ENCODE results near the gene PDE11A. TPM values are rescaled to one million over a fixed set of nuclear protein-coding genes. Genes with fewer than 3 reads are reported as not detected.

PDE11A gene
- total and polyA plus RNA-seq, 2 of the 8 experiments (the other 6 are each of a cell fraction or from before 2014, with no cell fraction given) = 0.19 to 0.23 TPM

GRCh38 chr2:178088774-178089270 lies 16.2 kb upstream of the PDE11A start:
- Histone ChIP-seq H4K91ac (replicated peaks; ENCODE audit: insufficient read length, low read length) (no peak overlapping the region), H3K27ac (ENCODE audit: low read depth, low read length) (no peak overlapping the region), H2BK12ac (ENCODE audit: low read depth, low read length) (no peak overlapping the region), H2AK5ac (ENCODE audit: low read depth, low read length) (no peak overlapping the region), H4K5ac (ENCODE audit: insufficient read length, low read depth, low read length) (no peak overlapping the region), H3K14ac (ENCODE audit: insufficient read length) (no peak overlapping the region), H3K4ac (replicated peaks; ENCODE audit: insufficient read length, low read depth, low read length) (no peak overlapping the region), H3K9me3 (ENCODE audit: insufficient read depth in 2 of 2, low read depth in 1 of 2, low read length in 1 of 2) (no peaks in the 10 kb centered on the region), H2AFZ (ENCODE audit: low read length) (no peak overlapping the region), H2BK120ac (replicated peaks; ENCODE audit: low read depth, low read length) (no peak overlapping the region), H3K4me1 (replicated peaks in 1 of 4; ENCODE audit: control insufficient read depth in 3 of 4, insufficient read depth in 4 of 4, low read length in 3 of 4) (no peaks in the 10 kb centered on the region), H2BK5ac (ENCODE audit: low read depth, low read length) (no peak overlapping the region), H3K18ac (ENCODE audit: extremely low read depth, low read length) (no peak overlapping the region), H3K4me2 (ENCODE audit: insufficient read depth in 1 of 2, low read depth in 2 of 2, low read length in 2 of 2) (no peak overlapping the region), H3K79me2 (ENCODE audit: control insufficient read depth in 1 of 2, insufficient read depth in 2 of 2, low read length in 2 of 2) (no peaks in the 10 kb centered on the region), H3K79me1 (ENCODE audit: low read depth, low read length) (no peaks in the 10 kb centered on the region), H3K9ac (replicated peaks in 1 of 4; ENCODE audit: extremely low read depth in 1 of 4, low read depth in 3 of 4, low read length in 3 of 4) (no peak overlapping the region), H3K23me2 (ENCODE audit: low read depth, low read length) (no peaks in the 10 kb centered on the region), H3K23ac (ENCODE audit: insufficient read length) (no peak overlapping the region), H3K56ac (replicated peaks; ENCODE audit: insufficient read length, low read depth, low read length) (no peak overlapping the region), H3K4me3 (ENCODE audit: extremely low read depth in 1 of 4, insufficient read depth in 2 of 4, low read depth in 3 of 4, low read length in 4 of 4) (no peak overlapping the region), H4K8ac (ENCODE audit: extremely low read depth, insufficient read depth, low read length) (no peak overlapping the region), H3K27me3 (replicated peaks in 1 of 4; ENCODE audit: control insufficient read depth in 3 of 4, extremely low read depth in 1 of 4, insufficient read depth in 3 of 4, low read length in 3 of 4) (no peaks in the 10 kb centered on the region), H4K20me1 (replicated peaks in 1 of 2; ENCODE audit: control insufficient read depth in 1 of 2, insufficient read depth in 2 of 2, low read length in 2 of 2) (no peaks in the 10 kb centered on the region), H2BK20ac (ENCODE audit: low read length) (no peak overlapping the region), H2BK15ac (ENCODE audit: low read length) (no peak overlapping the region), H3K36me3 (ENCODE audit: control insufficient read depth in 2 of 4, insufficient read depth in 4 of 4, low read length in 3 of 4) (no peaks in the 10 kb centered on the region)
- POLR2A ChIA-PET (ENCODE audit: partially characterized antibody) = no interaction called here
- WGBS, 2 experiments (ENCODE audit: extremely low coverage in 1 of 2, insufficient coverage in 1 of 2, insufficient read length in 1 of 2, insufficient replicate concordance in 2 of 2, low coverage in 1 of 2, low lambda C conversion rate in 2 of 2, missing lambda C conversion rate in 1 of 2) = 90% methylated on average over 6 of the region's 6 CpGs; no CpG with 5 or more reads in 1 of the 2 experiments
- CTCF ChIA-PET (ENCODE audit: partially characterized antibody) = interaction anchor here (1.2 to 2.3 kb wide), 2 partner anchors 15 to 23 kb away, joined by 3 to 9 read pairs; partner anchors contain the start of gene RBM45
- FAIRE-seq (no peak), DNase-seq (ENCODE audit: low read depth in 1 of 2, low spot score in 2 of 2) (no peak)
- TF ChIP-seq RNF2 (IDR thresholded peaks at IDR 0.05; ENCODE audit: borderline replicate concordance, low read depth, low read length, missing control alignments, poor library complexity, severe bottlenecking) = no peak
- TF ChIP-seq, protein P1, sequence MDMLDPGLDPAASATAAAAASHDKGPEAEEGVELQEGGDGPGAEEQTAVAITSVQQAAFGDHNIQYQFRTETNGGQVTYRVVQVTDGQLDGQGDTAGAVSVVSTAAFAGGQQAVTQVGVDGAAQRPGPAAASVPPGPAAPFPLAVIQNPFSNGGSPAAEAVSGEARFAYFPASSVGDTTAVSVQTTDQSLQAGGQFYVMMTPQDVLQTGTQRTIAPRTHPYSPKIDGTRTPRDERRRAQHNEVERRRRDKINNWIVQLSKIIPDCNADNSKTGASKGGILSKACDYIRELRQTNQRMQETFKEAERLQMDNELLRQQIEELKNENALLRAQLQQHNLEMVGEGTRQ (IDR thresholded peaks at IDR 0.05; ENCODE audit: low read length) = no peak
- no peak for TF ChIP-seq SP1 (IDR thresholded peaks at IDR 0.05; ENCODE audit: low read depth, low read length)
- TF ChIP-seq BCL11A (IDR thresholded peaks at IDR 0.05; ENCODE audit: low read depth in 2 of 2, low read length in 2 of 2) = no peak
- TF ChIP-seq, protein P2, sequence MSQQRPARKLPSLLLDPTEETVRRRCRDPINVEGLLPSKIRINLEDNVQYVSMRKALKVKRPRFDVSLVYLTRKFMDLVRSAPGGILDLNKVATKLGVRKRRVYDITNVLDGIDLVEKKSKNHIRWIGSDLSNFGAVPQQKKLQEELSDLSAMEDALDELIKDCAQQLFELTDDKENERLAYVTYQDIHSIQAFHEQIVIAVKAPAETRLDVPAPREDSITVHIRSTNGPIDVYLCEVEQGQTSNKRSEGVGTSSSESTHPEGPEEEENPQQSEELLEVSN (IDR thresholded peaks at IDR 0.05) = no peak
- TF ChIP-seq NRF1 (IDR thresholded peaks at IDR 0.05; ENCODE audit: low read depth, low read length) = no peak
- TF ChIP-seq TEAD4 (IDR thresholded peaks at IDR 0.05; ENCODE audit: low read depth, low read length) = no peak
- TF ChIP-seq GABPA (IDR thresholded peaks at IDR 0.05; ENCODE audit: borderline replicate concordance, insufficient read depth, low read length) = no peak
- TF ChIP-seq CEBPB (IDR thresholded peaks at IDR 0.05; ENCODE audit: low read depth, low read length) = no peak
- TF ChIP-seq TCF12 (IDR thresholded peaks at IDR 0.05; ENCODE audit: low read depth, low read length) = no peak
- TF ChIP-seq KDM5A (IDR thresholded peaks at IDR 0.05; ENCODE audit: low read length) = no peak
- TF ChIP-seq CTBP2 (IDR thresholded peaks at IDR 0.05; ENCODE audit: borderline replicate concordance, insufficient read depth, insufficient read length, low read length) = no peak
- TF ChIP-seq BACH1 (IDR thresholded peaks at IDR 0.05; ENCODE audit: low read length) = no peak

Data from H1 (cell line).